Right lobe of liver (tissue), 6 donors: ENCODE results near the gene RIMS3. TPM values are rescaled to one million over a fixed set of nuclear protein-coding genes. Genes with fewer than 3 reads are reported as not detected.

ENCODE experiments used
- ATAC-seq, 4 donors: fragments of 200-7000 bp; cut with Tn5 transposase; one replicate each; pipeline ENCODE4 v1.9.1; 2020; ENCODE audit warnings: mild to moderate bottlenecking in 4 of 4, moderate library complexity in 4 of 4
- DNase-seq, 3 donors: peaks; one replicate each; pipeline ENCODE4 v3.0.0-alpha.2; 2020
- H3K27ac ChIP-seq, 3 donors: fragments of 200-600 bp; one replicate each; pipeline ENCODE4 v1.8.0; 2022
- H3K27me3 ChIP-seq, 2 donors: fragments of 200-600 bp; one replicate each; pipeline ENCODE4 v1.8.0; 2022
- H3K36me3 ChIP-seq, 4 donors: fragments of 200-600 bp; sonication (generic) in 1 of 4; one replicate each; pipeline versions ENCODE4 v1.5.1 to v1.8.0; 2017 to 2022; ENCODE audit warnings: control low read depth in 1 of 4
- H3K4me1 ChIP-seq, 4 donors: fragments of 200-600 bp; sonication (generic) in 1 of 4; one replicate each; pipeline versions ENCODE4 v1.5.1 to v1.8.0; 2017 to 2022; ENCODE audit warnings: control low read depth in 1 of 4
- H3K4me3 ChIP-seq, 3 donors: fragments of 200-600 bp; one replicate each; pipeline ENCODE4 v1.8.0; 2022
- H3K9me3 ChIP-seq, 4 donors: fragments of 200-600 bp; sonication (generic) in 1 of 4; one replicate each; pipeline versions ENCODE4 v1.5.1 to v1.8.0; 2017 to 2022; ENCODE audit warnings: control low read depth in 1 of 4
- CTCF ChIP-seq, 4 donors: fragments of 200-600 bp in 3 of 4; fragments of 450-650 bp in 1 of 4; IDR thresholded peaks; one replicate each; pipeline versions ENCODE4 v1.5.1 to v1.8.0; 2016 to 2022; ENCODE audit warnings: antibody characterized with exemption in 4 of 4, mild to moderate bottlenecking in 2 of 4
- POLR2A ChIP-seq: fragments of 450-650 bp; IDR thresholded peaks from one replicate; pipeline ENCODE4 v1.6.1; 2017; ENCODE audit warnings: antibody characterized with exemption, mild to moderate bottlenecking
- WGBS: methylation state at CpG from one replicate; pipeline ENCODE4 v1.1.6; 2018; ENCODE audit warnings: low coverage, low lambda C conversion rate; ENCODE audit not compliant: insufficient coverage; ENCODE audit errors: missing lambda C conversion rate; 5-methylcytosine and 5-hydroxymethylcytosine counted together
- intact Hi-C, 2 donors: fragments of 100-400 bp; cut with DNase I; formaldehyde crosslinking; loops; one replicate each; pipeline versions ENCODE4 v1.11.2 to v1.14.1; 2022
- total RNA-seq, 6 experiments: library from RNA; depleted of rRNA in 2 of 6; stranded (reverse); fragments of >200 nt in 2 of 6; fragmentation: NEBNext Ultra II Directional in 3 of 6; extraction: Animal tissue kit (Norgen Biotek cat#: 25700) in 3 of 6; gene quantifications; one replicate each; pipeline versions ENCODE4 v1.1.0 to v1.2.4, GENCODE V29; 2016 to 2023
- donor health status: DM: no; HTN: yes; CAD: no.
- donor health status: DM: no; HTN: no; CAD: no.
- donor health status: DM: no; HTN: no; CAD: no.
- donor health status: DM: no; HTN: yes; CAD: no.
- donor health status: DM: no; HTN: yes; CAD: no.

Gene RIMS3
- total RNA-seq, 6 experiments from 2014 or later, result 0.35 to 1.4 (median 0.45) TPM

GRCh38 chr1:40676501-40676900 lies 11.0 kb upstream of the RIMS3 start:
- Histone ChIP-seq H3K27me3 (no peaks in the 10 kb centered on the region), H3K4me3 (no peak overlapping the region), H3K36me3 (no peaks in the 10 kb centered on the region), H3K27ac (no peak overlapping the region), H3K4me1 (no peaks in the 10 kb centered on the region), H3K9me3 (no peaks in the 10 kb centered on the region)
- whole genome bisulfite sequencing, result 33% methylated on average over 1 of the region's 1 CpG
- TF ChIP-seq CTCF (IDR thresholded peaks at IDR 0.05), result no peak
- no peak for TF ChIP-seq POLR2A
- ATAC-seq (no peak), DNase-seq (no peak)
- intact Hi-C loops, result no loop called here

DNA sequence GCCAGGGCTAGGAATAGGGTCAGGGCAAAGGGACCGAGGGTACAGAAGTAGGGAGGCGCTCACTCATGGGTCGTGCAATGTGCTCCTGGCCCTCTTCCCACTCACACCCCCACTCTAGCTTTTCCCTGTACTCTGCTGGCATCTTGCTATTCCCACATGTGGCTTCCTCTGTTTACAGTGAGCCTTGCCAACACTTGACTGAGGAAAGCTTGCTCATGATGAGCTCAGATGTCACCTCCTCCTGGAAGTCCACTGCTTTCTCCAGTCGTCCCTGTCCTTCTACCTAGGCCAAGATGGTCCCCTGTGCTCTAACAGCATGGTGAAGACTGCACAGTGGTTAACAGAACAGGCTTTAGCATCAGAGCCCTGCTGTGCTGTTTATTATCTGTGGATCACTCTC lies 8.0 kb upstream of the RIMS3 start:
- Histone ChIP-seq H3K4me1 (peaks cover 0 to 4% (median 0%) of the 10 kb centered on the region in 4 donors), H3K27ac (no peak overlapping the region), H3K27me3 (no peaks in the 10 kb centered on the region), H3K36me3 (no peaks in the 10 kb centered on the region), H3K4me3 (no peak overlapping the region), H3K9me3 (no peaks in the 10 kb centered on the region)
- no peak for DNase-seq
- no peak for TF ChIP-seq CTCF (IDR thresholded peaks at IDR 0.05)
- no peak for TF ChIP-seq POLR2A
- ATAC-seq, result no peak
- intact Hi-C loops, result no loop called here
- 53% methylated on average over 3 of the region's 4 CpGs for WGBS

DNA sequence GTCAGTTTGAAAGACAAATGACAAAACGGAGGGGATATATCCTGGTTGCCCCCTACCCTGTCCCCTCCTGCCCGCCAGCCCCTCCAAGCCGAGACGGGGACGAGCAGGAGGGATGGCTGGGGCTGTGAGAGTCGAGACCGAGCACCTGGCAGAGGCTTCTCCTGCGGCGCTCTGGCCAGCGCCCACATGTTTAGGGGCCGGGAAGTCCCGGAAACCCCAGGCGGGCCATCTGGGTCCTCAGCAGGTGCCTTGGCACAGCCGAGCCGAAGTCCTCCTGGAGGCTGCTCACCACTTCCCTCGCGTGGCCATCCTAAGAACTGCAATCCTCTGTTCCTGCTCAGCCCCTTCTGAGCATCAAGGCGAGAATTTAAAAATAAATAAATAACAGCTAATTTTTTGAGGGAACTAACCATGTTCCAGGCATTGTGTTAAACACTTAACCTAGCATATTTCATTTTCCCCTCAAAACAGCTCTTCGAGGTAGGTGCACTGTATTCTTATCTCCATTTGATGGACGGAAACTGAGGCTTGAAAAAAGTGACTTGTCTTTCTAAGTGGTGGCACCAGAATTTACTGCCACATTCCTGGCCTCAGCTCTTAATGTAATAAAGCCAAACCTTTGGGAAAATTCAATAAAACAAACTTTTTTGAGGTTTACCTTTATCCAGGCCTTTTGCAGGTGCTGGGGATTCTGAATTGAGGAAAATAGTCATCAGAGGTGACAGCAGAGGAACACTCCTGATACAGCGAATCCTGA lies 3.5 kb upstream of the RIMS3 start:
- intact Hi-C loops, result no loop called here

GRCh38 chr1:40664791-40665190 lies 691 bp downstream of the RIMS3 start:
- Histone ChIP-seq H3K27ac (no peak overlapping the region), H3K36me3 (no peaks in the 10 kb centered on the region), H3K4me1 (peaks cover 0 to 11% (median 0%) of the 10 kb centered on the region in 4 donors), H3K9me3 (no peaks in the 10 kb centered on the region), H3K27me3 (no peaks in the 10 kb centered on the region), H3K4me3 (no peak overlapping the region)
- intact Hi-C loops, result no loop called here
- no peak for TF ChIP-seq POLR2A
- TF ChIP-seq CTCF (IDR thresholded peaks at IDR 0.05), result no peak
- ATAC-seq (no peak), DNase-seq (no peak)
- WGBS, result no CpG with 5 or more reads among the region's 2 CpGs

More for the DNA sequence above, 3.5 kb upstream of the RIMS3 start:
- Histone ChIP-seq H3K4me1 (peaks cover 0 to 11% (median 0%) of the 10 kb centered on the region in 4 donors), H3K4me3 (peak overlapping the region in 2 of 3 donors; percentile 14 to 30), H3K36me3 (no peaks in the 10 kb centered on the region), H3K27me3 (no peaks in the 10 kb centered on the region), H3K9me3 (no peaks in the 10 kb centered on the region), H3K27ac (no peak overlapping the region)
- peak; percentile 85 to 90 (median 88) for ATAC-seq
- 26% methylated on average over 8 of the region's 21 CpGs for WGBS
- peak; percentile 78 to 82 (median 82) for DNase-seq
- TF ChIP-seq POLR2A, result no peak
- TF ChIP-seq CTCF (IDR thresholded peaks at IDR 0.05), result peak; percentile 85 to 97 (median 96)
